ENCODE data around the gene SF3B4.

SF3B4 gene

DNA sequence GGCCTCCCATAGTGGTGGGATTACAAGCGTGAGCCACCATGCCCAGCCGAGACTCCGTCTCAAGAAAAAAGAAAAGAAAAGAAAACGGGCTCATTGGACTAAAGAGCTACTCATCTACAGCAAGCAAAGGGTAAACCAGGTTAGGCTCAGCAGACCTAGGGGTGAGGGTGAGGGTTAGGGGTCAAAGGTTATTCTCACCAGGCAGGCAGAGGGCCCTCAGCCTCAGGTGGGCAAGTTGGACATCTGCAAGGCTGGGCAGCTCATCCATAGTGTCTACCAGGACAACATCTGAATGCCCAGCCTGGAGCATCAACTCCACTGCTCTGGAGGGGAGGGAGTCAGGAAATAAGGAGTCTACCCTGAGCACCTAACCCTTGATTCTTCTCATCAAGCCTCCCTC lies 5.6 kb upstream of the SF3B4 start:
- DNase-seq (ENCODE audit: low read depth): no peak

DNA sequence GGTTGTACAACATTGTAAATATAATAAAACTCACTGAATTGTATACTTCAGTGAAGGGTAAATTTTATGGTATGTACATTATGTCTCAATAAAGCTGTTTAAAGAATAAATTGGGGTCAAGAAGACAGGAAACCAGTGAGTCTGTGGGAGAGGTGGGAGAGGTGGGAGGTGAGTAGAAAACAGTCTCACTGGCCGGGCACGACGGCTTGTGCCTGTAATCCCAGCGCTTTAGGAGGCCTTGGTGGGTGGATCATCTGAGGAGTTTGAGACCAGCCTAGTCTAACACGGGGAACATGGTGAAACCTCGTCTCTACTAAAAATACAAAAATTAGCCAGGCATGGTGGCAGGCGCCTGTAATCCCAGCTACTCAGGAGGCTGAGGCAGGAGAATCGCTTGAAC lies 4.9 kb upstream of the SF3B4 start:
- DNase-seq (ENCODE audit: low read depth): no peak

DNA sequence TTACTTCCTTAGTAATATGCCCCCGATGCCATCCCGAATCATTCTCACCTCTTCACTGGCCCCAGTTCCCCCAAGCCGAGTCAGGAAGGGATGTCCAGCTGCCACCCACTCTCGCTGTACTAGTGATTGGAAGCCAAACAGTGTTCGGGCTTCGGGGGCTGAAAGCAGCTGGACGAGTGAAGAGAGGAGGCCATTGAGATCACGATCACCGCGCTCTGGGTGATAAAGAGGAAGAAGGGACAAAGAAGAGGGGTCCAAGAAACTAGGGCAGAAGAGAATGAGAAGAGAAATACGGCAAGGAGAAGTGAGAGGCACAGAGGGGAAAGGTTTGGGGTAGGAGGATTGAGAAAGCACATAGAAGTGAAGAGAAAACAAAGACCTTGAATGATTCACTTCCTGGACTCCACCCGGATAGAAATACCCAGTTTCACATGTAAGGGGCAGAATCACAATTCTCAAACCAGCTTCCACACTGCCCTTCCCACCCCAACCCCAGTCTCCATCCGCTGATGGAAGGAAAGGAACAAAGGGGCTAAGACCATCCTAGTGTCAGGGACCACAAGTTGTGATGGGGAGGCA lies 3.7 kb upstream of the SF3B4 start:
- no peak for DNase-seq (ENCODE audit: low read depth)

DNA sequence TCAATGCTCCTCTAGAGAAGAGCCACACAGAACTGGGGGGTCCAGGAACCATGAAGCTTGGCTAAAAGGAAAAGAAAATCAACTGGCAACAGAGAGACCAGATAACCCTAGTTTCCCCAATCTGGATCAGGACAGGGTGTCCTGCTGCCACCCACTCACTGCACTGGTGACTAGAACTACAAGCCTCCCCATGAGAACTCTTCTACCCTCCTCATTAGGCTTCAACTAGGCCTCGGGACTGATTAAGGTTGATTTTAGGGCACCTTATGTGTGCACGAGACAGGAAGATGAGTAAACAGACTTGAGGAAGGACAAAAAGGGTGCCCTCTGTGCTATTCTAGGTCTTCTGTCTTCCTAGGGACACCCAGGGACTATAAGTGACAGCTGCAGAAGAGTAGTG lies 2.3 kb upstream of the SF3B4 start:
- no peak for DNase-seq (ENCODE audit: low read depth)

DNA sequence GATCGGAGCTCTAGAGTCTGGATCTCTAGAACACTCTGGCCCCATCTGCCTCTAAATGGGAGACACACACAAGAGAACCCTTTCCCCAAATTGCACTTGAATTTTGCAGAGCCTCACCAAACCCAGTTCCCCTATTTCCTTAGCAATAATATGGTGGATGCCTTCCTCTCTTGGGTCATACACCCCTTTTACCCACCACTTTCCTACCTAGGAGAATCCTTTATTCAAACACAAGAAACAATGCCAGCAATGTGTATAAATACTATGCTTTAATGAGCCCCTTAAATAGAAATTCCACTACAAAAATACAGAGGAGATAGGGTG lies 760 bp upstream of the SF3B4 start:
- DNase-seq (ENCODE audit: low read depth): no peak

DNA sequence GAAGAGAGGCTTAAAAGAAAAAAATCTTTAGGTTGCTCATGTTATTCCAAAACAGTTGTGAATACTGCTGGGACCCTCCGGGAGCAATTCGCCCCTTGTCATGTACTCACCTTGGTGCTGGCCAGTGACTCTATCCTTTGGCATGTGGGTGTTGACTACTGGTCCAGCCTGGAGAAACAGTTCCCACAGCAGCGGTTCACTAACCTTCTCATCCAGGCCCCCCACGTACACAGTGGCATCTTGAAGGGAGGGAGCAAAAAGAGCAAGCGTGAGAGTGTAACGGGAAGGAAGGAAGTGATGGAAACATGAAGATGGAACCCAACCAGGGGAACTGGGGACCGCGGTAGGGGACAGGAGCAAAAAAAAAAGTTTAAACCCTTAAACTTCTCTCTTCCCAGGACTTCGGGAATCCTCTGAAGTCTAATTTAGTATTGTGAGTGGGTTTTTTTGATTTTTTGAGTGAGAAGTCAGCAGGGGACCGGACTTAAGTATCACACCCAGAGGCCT lies 494 bp downstream of the SF3B4 start:
- no peak for DNase-seq (ENCODE audit: low read depth)

DNA sequence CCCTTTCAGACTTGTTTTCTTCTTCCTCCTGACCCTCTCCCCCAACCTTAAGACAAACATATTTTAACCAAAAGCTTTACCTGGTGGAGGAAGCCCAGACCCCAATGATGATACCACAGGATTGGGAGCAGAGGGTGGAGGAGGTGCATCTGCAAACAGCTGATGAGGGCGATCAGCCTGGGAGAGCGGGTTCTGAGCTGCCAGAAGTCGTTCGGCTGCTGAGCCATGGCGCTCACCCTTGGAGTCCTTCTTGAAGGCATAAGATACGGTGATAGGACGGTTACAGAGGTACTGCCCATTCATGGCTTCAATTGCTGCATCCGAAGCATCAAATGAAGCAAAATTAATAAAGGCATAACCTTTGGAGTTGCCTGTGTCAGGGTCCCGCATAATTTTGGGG lies 1.3 kb downstream of the SF3B4 start:
- no peak for DNase-seq (ENCODE audit: low read depth)

DNA sequence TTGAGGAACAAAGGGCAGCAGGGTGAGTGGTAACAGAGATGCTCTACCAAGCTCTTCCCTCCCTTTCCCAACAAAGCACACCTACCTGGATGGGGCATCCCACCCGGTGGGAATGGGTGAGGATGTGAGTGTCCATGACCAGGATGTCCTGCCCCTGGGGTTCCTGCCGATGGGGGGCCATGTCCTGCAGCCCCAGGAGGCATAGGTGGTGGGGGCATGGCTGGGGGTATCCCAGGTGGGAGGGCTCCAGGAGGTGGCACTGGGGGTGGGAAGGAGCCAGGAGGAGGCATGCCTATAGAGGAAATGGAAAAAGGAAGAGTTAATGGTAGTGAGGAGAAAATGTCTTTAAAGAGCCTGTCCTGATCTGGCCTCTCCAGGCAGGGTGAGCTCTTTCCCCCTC lies 1.9 kb downstream of the SF3B4 start:
- no peak for DNase-seq (ENCODE audit: low read depth)

DNA sequence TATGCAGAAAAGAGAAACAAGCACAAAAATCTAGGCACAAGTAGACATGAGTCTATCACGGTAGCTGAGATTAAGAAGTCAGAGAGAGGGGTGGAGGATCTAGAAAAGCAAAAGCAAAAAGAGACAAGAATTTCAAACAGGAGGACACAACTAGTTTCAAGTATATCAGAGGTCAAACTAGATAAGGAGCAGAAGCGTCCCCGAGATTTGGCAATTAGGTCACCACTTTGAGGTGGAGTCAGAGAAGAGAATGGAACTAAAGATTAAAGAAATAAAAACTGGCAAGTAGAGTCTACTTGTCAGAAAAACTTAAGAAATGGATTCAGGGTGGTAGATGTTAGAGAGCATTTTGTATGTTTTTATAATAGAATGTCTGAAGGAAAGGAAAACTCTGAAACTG lies 2.3 kb downstream of the SF3B4 start:
- DNase-seq (ENCODE audit: low read depth): no peak

DNA sequence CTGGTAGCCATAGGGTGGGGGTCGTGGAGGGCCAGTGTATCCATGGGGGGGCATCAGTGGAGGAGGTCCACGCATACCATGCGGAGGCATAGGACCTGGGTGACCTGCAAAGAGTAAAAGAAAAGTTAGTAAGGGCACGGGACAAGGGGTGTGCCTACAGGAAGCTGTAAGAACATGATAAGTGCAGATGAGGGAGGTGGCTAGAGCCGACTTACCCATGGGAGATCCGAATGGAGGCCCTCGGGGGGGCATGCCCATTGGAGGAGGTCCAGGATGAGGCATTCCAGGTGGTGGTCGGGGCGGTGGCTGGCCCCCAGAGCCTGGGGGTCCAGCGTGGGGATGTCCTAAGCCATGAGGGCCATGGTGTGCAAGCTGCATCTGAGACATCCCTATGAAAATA lies 4.0 kb downstream of the SF3B4 start:
- no peak for DNase-seq (ENCODE audit: low read depth)

DNA sequence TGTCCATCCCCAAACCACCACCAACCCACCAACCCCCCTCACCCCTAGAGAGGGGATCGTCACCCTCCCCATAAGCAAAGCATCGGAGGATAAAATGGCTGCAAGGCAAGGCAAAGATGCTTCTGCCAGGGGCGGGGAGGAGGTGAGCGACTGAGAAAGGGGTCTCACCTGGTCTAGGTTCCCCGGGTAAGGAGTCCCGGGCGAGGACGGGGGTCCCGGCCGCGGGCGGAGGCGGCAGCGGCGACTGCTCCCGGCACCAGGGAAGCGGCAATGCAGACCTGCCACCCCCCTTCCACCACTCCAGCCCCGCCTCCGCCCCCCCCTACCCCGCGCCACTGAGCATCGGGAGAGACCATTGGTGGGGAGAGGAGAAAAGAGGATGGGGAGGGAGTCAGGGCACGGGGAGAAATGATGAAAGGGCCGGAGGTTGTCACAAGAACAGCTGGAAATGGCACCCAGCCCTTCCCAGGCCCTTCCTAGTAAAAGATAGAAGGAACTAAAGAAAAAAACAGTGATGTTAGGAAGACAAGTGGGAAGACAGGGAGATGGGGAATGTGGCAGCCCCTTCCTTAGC lies 9.9 kb downstream of the SF3B4 start, which contains the start of gene SV2A:
SV2A (minus strand) TSS at position 274 of the 574 bp plus-strand sequence. CDS start 4,004 bp downstream, outside the sequence.
- no peak for DNase-seq (ENCODE audit: low read depth)

DNA sequence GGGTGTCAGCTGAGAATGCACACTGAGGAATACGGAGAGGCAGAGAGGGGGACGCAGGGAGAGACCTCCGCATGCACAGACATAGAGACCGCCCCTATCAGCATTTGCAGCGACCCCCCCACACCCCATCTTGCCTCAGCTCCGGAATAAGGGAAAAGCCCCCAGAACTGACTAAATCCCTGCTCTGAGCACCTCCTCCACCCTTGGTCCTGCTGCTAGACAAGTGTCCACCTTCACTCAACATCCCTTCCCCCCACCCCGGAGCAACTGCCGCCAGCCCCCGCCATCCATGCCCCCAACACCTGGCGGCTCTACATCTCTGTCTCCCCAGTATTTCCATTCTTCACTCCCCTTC lies 10.7 kb downstream of the SF3B4 start:
- DNase-seq (ENCODE audit: low read depth): no peak

DNA sequence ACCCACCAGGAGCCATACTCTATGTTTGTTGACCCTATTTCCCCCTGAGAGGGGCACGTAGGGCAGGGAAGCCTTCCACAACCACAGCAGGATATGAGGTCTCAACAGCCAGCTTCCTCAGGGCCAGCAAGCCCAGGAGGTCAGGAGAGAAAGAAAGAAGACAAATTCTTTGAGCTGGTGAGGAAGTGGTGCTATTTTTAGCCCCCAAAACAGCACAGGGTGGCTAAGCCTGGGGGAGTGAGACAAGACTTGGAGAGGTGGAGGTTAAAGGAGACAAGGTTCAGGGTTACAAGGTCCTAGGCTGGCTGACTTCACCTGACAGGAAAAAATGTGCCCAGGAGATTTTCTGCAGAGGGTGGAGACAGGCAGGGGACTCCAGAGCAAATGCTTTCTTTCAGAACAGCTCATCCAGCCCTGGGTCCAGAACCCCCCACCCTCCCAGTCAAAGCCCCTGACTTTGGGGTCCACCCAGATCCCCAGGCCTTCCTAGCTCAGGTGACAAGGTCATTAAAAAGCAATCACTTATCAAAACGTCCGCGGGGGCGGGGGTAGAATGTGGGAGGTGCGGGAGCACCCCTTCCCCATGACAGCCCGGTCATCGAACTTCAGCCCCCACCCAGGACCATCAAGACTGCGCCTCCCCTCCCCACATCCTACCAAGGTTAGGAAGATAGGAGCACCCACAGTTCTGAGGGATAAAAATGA lies 11.3 kb downstream of the SF3B4 start:
- no peak for DNase-seq (ENCODE audit: low read depth)

DNA sequence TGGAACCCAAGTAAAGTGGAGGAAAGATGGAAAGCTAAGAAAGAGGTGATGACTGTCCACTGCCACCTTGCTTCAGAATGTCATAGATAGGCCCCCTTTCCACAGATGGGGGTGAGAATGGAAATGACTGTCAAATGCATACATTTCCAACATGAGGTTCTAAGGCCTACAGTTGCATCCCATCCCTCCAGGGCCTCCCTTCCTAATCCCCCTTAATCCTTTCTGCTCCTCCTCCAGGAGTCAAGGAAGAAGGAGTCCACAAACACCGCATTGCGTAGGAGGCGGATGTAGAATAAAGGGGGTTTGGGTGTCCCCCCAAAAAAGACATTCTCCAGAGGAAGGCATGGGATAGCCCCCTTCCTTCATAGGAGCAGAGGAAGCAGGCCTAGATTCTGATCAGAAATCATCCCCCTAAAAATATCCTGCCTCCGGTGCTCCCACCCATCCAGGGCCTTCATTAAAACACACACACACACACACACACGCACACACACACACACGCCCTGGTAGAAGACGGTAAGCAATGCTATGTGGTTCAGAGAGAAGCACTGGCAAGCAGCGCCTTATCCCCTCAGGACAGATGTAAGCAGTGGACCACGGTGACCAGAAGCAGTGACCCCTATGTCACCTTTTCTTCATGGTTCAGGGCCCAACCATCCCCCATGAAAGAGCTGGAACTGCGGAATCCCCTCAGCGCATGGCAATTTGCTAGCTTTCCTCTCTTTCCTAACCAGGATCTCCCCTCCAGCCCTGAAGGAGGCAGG lies 12.0 kb downstream of the SF3B4 start:
- peak; percentile 71 for DNase-seq (ENCODE audit: low read depth)

DNA sequence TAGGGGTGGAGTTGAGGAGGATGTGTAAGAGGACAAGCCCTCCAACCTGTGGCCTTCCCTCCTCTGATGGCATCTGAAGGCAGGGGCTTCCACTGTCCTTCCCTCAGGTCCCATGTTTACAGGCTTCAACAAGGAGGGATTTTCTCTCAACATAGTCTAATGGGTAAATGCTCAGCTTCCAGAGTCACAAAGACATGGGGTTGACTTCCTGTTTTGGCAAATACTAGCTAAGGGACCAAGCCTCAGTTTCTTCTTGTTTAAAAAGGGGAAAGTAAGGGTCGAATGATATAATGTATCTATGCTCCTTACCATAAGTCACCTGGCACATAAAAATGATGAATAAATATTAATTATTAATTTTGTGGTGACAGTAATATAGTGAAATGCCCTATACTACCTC lies 13.1 kb downstream of the SF3B4 start:
- no peak for DNase-seq (ENCODE audit: low read depth)

DNA sequence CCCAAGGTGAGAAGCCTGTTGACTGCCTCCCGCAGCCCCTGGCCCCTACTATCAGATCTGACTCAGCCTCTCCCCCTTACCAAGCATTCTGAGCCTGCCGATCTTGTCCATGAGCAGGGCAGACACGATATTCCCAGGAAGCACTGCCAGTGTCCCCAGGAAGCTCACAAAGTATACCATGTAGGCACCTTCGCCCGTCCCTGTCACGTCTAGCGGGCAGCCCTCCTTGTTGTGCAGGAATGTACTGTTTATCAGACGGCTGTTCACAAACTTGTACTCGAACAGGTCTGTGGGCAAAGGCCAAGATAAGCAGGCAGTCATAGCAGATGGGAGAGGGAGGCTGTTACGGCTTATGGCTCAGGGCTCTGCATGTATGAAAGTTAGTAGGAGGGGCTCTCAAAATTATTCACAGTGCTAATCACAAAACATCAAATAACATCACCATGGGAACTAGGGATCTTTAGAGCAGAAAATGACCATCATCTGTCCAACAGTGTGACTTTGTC lies 21.0 kb downstream of the SF3B4 start:
- no peak for DNase-seq (ENCODE audit: low read depth)

DNA sequence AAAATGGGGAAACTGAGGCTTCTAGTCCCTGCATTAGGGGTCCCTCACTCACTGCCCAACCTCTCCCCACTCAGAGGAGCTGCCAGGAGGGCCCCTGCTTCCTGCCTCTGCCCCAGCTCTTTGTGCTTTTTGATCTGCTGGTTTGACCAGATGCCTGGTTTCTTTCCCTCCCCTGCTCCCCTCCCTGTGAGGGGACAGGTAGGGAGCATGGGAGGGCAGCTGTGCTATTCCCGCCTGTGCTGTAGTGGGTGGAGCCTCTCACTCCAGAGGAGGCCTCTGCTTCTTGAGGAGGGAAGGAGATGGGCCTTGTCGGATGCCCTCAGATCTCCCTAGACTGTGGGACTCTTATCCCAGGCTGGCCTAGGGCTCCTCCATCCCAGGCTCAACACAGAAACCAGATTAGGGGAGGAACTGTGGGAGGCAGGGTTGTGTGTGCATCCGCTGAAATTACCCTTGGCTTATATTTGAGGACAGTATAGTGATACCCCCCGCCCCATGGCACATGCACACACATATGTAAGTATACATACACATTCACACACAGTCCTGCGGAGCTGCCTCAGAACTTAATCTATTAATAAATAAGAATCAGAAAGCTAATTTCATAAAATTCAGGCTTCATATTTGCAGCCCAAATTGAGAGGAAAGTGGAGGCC lies 23.6 kb downstream of the SF3B4 start:
- DNase-seq (ENCODE audit: low read depth): no peak

DNA sequence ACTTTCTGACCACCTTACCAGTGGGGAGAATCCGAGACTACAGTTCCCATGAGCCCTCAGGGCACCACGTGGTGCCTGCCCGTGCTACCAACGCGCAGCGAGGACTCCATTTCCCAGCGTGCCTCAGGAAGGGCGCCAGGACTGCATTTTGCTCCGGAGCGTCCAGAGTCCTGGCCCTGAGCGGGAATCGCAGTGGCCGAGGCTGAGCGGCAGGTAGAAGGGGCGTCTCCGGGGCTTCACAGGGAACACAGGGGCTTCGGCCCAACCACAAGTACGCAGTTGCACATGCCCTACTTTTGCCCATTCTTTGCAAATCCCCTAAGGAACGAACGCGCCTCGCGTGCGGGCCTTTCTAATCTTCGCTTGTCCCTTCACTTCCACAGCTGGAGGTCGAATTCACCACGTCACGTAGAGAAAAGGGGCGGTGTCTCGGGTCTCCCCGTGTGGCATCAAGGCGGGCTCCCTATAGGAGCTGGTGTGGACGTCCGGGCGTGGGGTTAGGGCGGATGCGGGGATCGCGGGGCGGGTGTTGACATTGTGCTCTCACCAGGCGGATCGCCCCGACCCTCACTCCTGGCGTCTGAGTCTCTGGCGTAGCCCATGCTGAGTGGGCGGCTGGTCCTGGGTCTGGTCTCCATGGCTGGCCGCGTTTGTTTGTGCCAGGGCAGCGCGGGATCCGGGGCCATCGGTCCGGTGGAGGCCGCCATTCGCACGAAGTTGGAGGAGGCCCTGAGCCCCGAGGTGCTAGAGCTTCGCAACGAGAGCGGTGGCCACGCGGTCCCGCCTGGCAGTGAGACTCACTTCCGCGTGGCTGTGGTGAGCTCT lies 27.9 kb downstream of the SF3B4 start, which contains the start of gene BOLA1:
BOLA1 (plus strand) TSS at position 109 of the 825 bp plus-strand sequence; CDS start at position 601, 492 bp downstream.
- DNase-seq (ENCODE audit: low read depth): no peak

DNA sequence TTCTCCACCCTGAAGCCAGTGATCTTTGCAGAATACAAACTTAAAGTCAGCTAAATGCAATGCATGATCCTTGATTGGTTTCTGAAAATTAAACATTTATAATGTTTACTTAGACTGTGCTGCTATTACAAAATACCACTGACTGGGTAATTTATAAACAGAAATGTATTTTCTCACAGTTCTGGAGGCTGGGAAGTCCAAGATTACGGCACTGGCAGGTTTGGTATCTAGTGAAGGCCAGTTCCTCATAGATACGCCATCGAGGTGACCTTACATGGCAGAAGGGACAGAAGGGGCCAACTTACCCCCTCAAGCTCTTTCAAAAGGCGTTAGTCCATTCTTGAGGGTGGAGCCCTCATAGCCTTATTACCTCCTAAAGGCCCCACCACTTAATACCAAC lies 31.0 kb downstream of the SF3B4 start:
- no peak for DNase-seq (ENCODE audit: low read depth)

DNA sequence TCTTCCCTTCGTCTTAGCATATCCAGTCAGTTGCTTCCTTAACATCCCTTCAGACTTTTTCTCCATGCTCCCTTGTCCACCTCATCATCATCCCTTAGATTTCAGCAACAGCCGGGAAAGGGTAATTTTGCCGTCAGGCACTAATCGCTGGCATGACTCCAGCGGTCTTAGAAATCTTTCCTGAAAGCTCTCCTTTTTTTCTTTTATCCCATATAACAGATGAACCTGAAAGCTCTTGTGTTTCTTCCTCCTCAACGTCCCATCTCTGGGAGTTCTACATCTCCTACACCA lies 38.7 kb downstream of the SF3B4 start:
- DNase-seq (ENCODE audit: low read depth): no peak

DNA sequence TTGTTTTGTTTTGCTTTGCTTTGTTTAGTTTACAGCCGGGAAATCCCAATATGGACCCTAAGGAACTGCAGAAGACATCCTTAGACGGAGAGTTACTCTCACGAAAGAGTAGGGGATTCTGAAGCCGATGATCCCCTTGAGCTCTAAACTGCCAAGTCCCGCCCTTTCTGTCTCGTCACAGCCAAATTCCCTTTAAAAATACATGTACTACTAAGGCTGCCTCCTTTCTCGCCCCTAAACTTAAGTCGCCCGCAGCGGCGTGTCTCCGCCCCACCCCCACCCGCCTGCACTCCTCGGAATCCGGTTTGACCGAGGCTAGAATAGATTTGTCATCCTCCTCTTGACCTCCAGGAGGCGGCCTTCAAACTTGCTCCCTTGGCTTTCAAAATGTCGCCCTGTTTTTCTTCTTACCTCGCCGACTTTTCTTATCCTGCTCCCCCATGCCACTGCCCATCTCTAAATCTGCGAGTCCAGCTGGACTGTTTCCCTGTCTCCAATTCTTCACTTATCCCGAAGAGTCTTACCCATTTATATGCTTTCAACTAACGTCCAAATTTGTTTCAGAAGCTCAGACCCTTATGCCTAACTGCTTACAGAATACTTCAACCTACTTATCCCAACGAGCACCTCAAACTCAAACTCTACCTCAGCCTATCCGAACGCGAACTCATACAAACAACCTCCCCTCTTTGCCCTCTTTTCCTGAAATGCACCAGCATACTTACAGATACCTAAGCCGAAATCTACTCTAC lies 39.2 kb downstream of the SF3B4 start:
- peak; percentile 72 for DNase-seq (ENCODE audit: low read depth)

Data from CMK (cell line).